Neural cell (in vitro differentiated cells): ENCODE measurements around the gene COX10.

ENCODE experiments used
- CTCF ChIP-seq: fragments of 450-650 bp; IDR thresholded peaks from 2 replicates; pipeline ENCODE4 v1.5.1; 2014; ENCODE audit warnings: antibody characterized with exemption, mild to moderate bottlenecking, moderate library complexity; ENCODE audit not compliant: poor library complexity, severe bottlenecking
- EP300 ChIP-seq: fragments of 450-650 bp; conservative IDR thresholded peaks from 2 replicates; pipeline ENCODE4 v1.6.1; 2014; ENCODE audit warnings: antibody characterized with exemption, mild to moderate bottlenecking, moderate library complexity; ENCODE audit not compliant: poor library complexity, severe bottlenecking
- EZH2 ChIP-seq: fragments of 200-600, 300-800 bp; shearing (Covaris generic), sonication (generic); IDR thresholded peaks from 2 replicates; pipeline ENCODE4 v1.6.1; 2014; ENCODE audit warnings: antibody characterized with exemption, low read length, borderline replicate concordance, mild to moderate bottlenecking; ENCODE audit not compliant: insufficient read depth, poor library complexity, severe bottlenecking
- MXI1 ChIP-seq: fragments of 450-650 bp; conservative IDR thresholded peaks from 2 replicates; pipeline ENCODE4 v1.6.1; 2014; ENCODE audit warnings: antibody characterized with exemption, mild to moderate bottlenecking; ENCODE audit not compliant: poor library complexity, severe bottlenecking
- POLR2AphosphoS5 ChIP-seq: IDR thresholded peaks from 2 replicates; pipeline ENCODE4 v1.6.1; 2012
- RAD21 ChIP-seq: fragments of 450-650 bp; conservative IDR thresholded peaks from 2 replicates; pipeline ENCODE4 v1.6.1; 2014; ENCODE audit warnings: antibody characterized with exemption, mild to moderate bottlenecking, moderate library complexity
- REST ChIP-seq: IDR thresholded peaks from 2 replicates; pipeline ENCODE4 v1.6.1; 2012; ENCODE audit warnings: borderline replicate concordance
- SMC3 ChIP-seq: fragments of 450-650 bp; conservative IDR thresholded peaks from 2 replicates; pipeline ENCODE4 v1.6.1; 2014; ENCODE audit warnings: antibody characterized with exemption, mild to moderate bottlenecking, moderate library complexity; ENCODE audit not compliant: poor library complexity
- TAF1 ChIP-seq: IDR thresholded peaks from 2 replicates; pipeline ENCODE4 v1.6.1; 2012; ENCODE audit warnings: low read depth

- no peak for TF ChIP-seq CTCF
- no peak for TF ChIP-seq EP300
- TF ChIP-seq EZH2 = no peak
- no peak for TF ChIP-seq REST
- no peak for TF ChIP-seq RAD21
- TF ChIP-seq POLR2AphosphoS5 = no peak
- TF ChIP-seq MXI1 = no peak
- TF ChIP-seq TAF1 = no peak
- no peak for TF ChIP-seq SMC3
Observed at GRCh38 chr17:14089179-14089578, 19.9 kb downstream of the COX10 start.
